Measurements from ENCODE around the gene RASSF9.

Gene RASSF9

DNA sequence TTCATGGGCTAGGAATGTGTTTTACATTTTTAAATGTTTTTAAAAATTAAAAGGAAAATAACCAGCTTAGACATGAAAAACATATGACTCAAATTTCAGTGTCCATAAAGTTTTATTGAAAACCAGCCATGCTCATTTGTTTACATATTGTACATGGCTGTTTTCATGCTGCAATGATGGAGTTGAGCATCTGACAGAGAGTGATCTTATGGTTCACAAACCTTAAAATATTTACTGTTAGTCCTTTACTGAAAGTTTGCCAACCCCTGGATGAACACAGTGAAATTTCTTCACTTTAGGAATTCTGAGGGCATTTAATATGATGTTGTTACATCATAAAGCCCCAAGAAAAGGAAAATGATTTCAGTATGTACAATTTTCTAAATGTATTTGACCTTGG lies 16.1 kb downstream of the RASSF9 start:
- DNase-seq = no peak

DNA sequence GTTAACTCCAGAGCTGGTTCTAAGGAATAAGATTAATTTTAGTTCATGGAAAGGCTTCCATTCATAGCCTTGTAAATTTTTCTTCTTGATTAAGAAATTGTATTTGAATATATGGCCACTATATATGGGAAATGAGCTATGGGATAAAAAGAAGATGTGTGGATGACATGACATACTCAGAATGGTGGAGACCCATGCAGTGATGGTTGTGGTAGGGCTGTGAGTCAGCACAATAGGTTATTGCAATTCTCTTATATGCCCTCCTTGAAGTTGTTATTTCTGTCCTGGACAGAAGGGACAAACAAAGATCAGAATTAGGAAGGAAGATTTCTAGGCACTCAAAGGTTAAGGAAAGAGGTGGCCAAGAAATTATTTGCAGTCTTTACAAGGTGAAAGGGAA lies 21.5 kb downstream of the RASSF9 start:
- DNase-seq = no peak

DNA sequence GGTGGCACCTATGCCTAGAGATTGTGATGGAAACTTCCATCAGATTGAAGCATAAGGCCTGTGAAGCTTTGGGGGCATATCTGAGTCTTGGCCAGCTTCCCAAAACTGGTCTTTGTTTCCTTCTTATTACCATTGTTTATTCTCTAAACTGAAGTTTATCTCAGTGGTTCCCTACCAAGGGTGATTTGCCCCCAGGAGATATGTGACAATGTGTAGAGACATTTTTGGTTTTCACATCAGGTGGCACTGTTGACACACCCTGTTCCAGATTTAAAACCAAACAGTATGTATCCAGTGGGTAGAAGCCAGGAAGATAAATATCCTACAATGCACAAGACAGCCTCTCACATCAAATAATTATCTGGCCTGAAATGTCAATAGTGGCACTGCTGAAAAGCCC lies 22.1 kb downstream of the RASSF9 start:
- no peak for DNase-seq

GRCh38 chr12:85809500-85809899 lies 26.7 kb downstream of the RASSF9 start:
- DNase-seq = no peak

DNA sequence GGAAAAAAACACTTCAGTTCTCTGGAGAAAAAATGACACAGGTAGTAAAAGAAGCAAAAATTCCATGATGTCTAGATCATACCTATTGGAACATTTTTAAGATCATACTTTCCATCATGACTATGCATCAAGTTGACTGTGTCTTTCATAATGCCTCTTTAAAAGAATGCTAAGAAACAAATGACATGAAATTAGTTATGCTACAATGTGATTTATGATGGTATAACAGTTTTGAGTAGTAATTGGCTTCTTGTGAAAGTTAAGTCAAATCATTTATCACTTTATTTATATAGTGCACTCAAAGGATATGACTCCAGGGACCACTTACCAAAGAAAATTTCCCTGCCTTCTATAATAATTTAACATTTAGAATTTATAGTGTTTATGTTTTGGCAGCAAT lies 28.5 kb downstream of the RASSF9 start:
- DNase-seq = no peak

GRCh38 chr12:85805654-85806053 lies 30.6 kb downstream of the RASSF9 start:
- DNase-seq = no peak

- no peak for DNase-seq
These were observed 31.5 kb downstream of the RASSF9 start for GRCh38 chr12:85804663-85805062.

- DNase-seq = no peak
These were observed 32.3 kb downstream of the RASSF9 start for GRCh38 chr12:85803923-85804322.

- DNase-seq = no peak
These were observed 33.0 kb downstream of the RASSF9 start for GRCh38 chr12:85803231-85803630.

- DNase-seq = no peak
These were observed 38.1 kb downstream of the RASSF9 start for GRCh38 chr12:85798122-85798521.

- no peak for DNase-seq
These were observed 40.2 kb downstream of the RASSF9 start for GRCh38 chr12:85796001-85796400.

DNA sequence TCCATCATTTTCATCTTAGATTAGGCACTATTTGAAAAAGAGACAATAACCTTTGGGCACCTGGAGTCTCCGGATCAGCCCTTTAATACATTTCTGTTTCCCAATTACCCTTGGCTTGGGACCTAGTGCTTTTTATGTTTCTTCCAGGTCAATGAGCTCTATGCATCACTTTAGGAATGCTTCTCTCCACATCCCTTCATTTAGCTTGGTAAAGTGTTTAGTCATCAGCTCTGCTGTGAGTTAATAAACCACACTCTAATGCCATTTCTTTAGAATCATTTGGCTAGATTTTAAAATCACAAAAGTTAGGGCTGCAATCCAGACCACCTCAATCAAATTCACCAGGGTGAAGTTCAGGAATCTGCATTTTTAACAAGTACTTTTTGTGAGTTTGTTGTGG lies 41.7 kb downstream of the RASSF9 start:
- DNase-seq = no peak

- DNase-seq = no peak
These were observed 52.0 kb downstream of the RASSF9 start for GRCh38 chr12:85784096-85784720.

GRCh38 chr12:85782711-85783110 lies 53.5 kb downstream of the RASSF9 start:
- no peak for DNase-seq

- no peak for DNase-seq
These were observed 54.4 kb downstream of the RASSF9 start for GRCh38 chr12:85781766-85782165.

DNA sequence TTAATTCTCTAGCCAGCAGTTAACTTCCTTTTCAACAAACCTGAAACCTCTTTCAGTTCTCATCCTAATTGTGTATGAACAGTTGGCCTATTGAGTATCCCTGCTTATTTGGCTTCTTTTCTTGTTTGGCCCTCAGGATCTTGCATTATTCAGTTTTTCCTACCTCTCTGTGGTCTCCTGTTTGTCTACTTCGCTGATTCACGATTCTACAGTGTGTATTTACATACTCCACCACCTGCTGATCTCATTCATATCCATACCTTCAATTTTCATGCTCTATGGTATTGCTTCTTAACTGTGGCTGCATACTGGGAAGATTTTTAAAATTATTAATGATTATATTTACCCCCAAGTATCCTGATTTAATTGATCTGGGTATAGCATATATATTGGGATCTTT lies 56.4 kb downstream of the RASSF9 start:
- DNase-seq = no peak

DNA sequence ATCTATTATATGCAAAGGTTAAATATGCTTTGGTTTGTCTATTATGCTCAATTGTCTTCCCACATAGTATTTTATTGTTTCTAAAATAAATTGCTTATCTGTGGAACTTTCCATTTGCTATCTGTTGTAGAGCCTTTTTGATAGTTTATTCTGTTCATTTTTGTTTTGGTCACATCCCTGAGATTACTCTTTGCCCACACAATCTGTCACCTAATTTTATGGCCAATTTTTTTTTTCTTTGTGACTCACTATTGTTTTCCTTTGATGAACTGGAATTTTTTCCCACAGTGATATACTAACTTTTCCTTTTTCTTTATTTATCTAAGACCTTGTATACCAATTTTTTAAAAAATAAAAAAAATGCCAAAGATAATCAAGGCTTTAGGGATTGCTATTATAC lies 61.1 kb downstream of the RASSF9 start:
- DNase-seq = no peak

GRCh38 chr12:85765453-85765869 lies 70.7 kb downstream of the RASSF9 start:
- DNase-seq = no peak

DNA sequence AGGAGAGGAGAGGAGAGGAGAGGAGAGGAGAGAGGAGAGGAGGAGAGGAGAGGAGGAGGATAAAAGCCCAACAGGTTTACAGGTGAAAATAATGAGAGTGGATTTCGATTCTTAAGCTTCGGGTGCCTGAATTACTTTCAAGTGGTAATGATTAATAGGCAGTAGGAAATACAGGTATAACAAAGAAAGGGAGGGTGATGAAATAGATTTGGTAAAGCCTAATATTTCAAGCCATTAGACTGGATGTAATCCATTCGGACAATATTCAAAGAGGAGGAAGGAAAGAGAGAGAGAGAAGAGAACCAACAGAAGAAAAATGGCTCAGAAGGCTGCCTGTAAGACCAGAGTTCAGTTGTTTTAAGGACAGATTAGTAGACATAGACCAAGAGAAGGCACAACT lies 76.6 kb downstream of the RASSF9 start:
- DNase-seq = no peak

DNA sequence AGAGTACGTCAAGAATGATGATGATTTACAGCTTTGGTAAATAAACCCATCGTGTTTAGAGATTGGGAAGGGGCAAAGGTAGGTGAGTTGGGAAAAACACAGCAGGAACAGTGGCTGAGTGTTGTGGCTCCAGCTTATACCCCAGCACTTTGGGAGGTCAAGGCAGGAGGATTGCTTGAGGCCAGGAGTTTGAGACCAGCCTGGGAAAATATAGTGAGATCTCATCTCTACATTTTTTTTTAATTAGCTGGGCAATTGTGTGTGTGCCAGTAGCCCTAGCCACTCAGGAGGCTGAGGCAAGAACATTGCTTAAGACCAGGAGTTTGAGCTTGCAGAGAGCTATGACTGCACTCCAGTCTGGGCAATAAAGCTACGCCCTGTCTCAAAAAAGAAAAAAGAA lies 77.1 kb downstream of the RASSF9 start:
- no peak for DNase-seq

GRCh38 chr12:85755760-85756159 lies 80.4 kb downstream of the RASSF9 start:
- no peak for DNase-seq
